ENCODE data around the gene ABI3BP. TPM values are rescaled to one million over a fixed set of nuclear protein-coding genes. Genes with fewer than 3 reads are reported as not detected.

Gene ABI3BP
- total RNA-seq, 2 donors from 2014 or later: 46.8 to 185 TPM

DNA sequence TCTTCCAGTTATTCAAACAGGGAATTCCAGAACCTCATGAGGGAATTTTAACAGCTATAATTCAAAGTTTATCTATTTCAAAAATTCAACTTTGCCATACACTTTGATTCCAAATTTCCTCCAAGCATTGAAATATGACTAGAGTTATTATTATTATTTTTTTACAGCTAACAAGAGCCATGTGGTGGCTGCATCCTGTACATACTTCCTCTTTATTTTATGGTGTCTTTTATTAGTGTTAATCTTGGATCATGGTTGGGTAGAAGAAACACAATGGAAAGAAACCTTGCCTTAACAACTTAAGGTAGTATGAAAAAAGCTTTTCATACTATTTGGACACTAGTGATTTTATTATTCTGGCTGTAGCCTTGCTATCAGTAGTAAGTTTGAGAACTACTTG, 231.3 kb downstream of the ABI3BP start:
- Histone ChIP-seq H3K4me3 (no peak overlapping the region), H3K27me3 (replicated peaks; ENCODE audit: insufficient read depth) (no peaks in the 10 kb centered on the region), H3K9me3 (no peaks in the 10 kb centered on the region), H3K27ac (no peak overlapping the region), H3K36me3 (no peaks in the 10 kb centered on the region), H3K4me1 (ENCODE audit: control insufficient read depth in 1 of 2, low read depth in 2 of 2) (peaks cover 12 to 21% of the 10 kb centered on the region in 2 donors)
- DNase-seq (ENCODE audit: low spot score) (no peak), ATAC-seq (ENCODE audit: insufficient number of reproducible peaks, low FRiP score, low read depth) (no peak)
- TF ChIP-seq, protein P1, sequence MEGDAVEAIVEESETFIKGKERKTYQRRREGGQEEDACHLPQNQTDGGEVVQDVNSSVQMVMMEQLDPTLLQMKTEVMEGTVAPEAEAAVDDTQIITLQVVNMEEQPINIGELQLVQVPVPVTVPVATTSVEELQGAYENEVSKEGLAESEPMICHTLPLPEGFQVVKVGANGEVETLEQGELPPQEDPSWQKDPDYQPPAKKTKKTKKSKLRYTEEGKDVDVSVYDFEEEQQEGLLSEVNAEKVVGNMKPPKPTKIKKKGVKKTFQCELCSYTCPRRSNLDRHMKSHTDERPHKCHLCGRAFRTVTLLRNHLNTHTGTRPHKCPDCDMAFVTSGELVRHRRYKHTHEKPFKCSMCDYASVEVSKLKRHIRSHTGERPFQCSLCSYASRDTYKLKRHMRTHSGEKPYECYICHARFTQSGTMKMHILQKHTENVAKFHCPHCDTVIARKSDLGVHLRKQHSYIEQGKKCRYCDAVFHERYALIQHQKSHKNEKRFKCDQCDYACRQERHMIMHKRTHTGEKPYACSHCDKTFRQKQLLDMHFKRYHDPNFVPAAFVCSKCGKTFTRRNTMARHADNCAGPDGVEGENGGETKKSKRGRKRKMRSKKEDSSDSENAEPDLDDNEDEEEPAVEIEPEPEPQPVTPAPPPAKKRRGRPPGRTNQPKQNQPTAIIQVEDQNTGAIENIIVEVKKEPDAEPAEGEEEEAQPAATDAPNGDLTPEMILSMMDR (IDR thresholded peaks at IDR 0.05): no peak

- DNase-seq (ENCODE audit: low spot score) (no peak), ATAC-seq (ENCODE audit: insufficient number of reproducible peaks, low FRiP score, low read depth) (no peak)
- Histone ChIP-seq H3K27me3 (replicated peaks; ENCODE audit: insufficient read depth) (no peaks in the 10 kb centered on the region), H3K36me3 (no peaks in the 10 kb centered on the region), H3K9me3 (no peaks in the 10 kb centered on the region), H3K4me3 (no peak overlapping the region), H3K4me1 (ENCODE audit: control insufficient read depth in 1 of 2, low read depth in 2 of 2) (peaks cover 12 to 26% of the 10 kb centered on the region in 2 donors), H3K27ac (no peak overlapping the region)
- TF ChIP-seq, protein P1 (IDR thresholded peaks at IDR 0.05): no peak
Observed at GRCh38 chr3:100761211-100761942, 231.8 kb downstream of the ABI3BP start.

- ATAC-seq (ENCODE audit: insufficient number of reproducible peaks, low FRiP score, low read depth) (no peak), DNase-seq (ENCODE audit: low spot score) (no peak)
- Histone ChIP-seq H3K27me3 (replicated peaks; ENCODE audit: insufficient read depth) (no peaks in the 10 kb centered on the region), H3K9me3 (no peaks in the 10 kb centered on the region), H3K4me3 (peak overlapping the region; percentile 18), H3K36me3 (no peaks in the 10 kb centered on the region), H3K27ac (no peak overlapping the region), H3K4me1 (ENCODE audit: control insufficient read depth in 1 of 2, low read depth in 2 of 2) (peaks cover 12 to 36% of the 10 kb centered on the region in 2 donors)
- TF ChIP-seq, protein P1 (IDR thresholded peaks at IDR 0.05): no peak
Observed at GRCh38 chr3:100760377-100760776, 232.8 kb downstream of the ABI3BP start.

GRCh38 chr3:100759950-100760349, 233.3 kb downstream of the ABI3BP start:
- Histone ChIP-seq H3K27me3 (replicated peaks; ENCODE audit: insufficient read depth) (no peaks in the 10 kb centered on the region), H3K27ac (no peak overlapping the region), H3K4me3 (no peak overlapping the region), H3K9me3 (no peaks in the 10 kb centered on the region), H3K4me1 (ENCODE audit: control insufficient read depth in 1 of 2, low read depth in 2 of 2) (peaks cover 12 to 41% of the 10 kb centered on the region in 2 donors), H3K36me3 (no peaks in the 10 kb centered on the region)
- DNase-seq (ENCODE audit: low spot score): no peak
- ATAC-seq (ENCODE audit: insufficient number of reproducible peaks, low FRiP score, low read depth): no peak
- TF ChIP-seq, protein P1 (IDR thresholded peaks at IDR 0.05): no peak

DNA sequence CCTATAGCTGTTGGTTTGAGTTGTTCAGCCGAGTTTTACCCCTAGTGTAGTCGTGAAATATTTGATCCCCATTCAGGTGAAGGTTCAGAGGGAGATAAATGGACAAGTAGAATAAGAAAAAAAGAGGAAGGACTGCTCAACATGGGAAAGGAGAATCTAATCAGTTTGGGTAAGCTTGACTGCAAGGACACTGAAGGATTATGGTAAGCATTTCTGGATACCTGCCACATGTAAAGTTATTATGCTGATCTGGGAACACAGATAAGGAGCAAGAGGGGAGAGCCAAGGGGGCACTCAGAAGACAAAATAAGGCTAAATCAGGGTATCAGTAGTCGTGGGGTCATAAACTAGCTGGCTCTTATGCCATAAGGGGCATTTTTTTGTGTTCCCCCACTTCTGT, 234.1 kb downstream of the ABI3BP start:
- H3K9me3 ChIP-seq: no peaks in the 10 kb centered on the region
- no peaks in the 10 kb centered on the region for H3K27me3 ChIP-seq (replicated peaks; ENCODE audit: insufficient read depth)
- no peak for ATAC-seq (ENCODE audit: insufficient number of reproducible peaks, low FRiP score, low read depth)
- H3K4me1 ChIP-seq (ENCODE audit: control insufficient read depth in 1 of 2, low read depth in 2 of 2): peaks cover 12 to 49% of the 10 kb centered on the region in 2 donors
- H3K36me3 ChIP-seq: no peaks in the 10 kb centered on the region
- DNase-seq (ENCODE audit: low spot score): no peak
- H3K27ac ChIP-seq: peak overlapping the region; percentile 9 to 36
- H3K4me3 ChIP-seq: no peak overlapping the region
- TF ChIP-seq, protein P1 (IDR thresholded peaks at IDR 0.05): no peak
